ENCODE measurements around the gene DAPK1.

GRCh38 chr9:87640385-87640795, 142.7 kb downstream of the DAPK1 start:
- TF ChIP-seq CTCF (IDR thresholded peaks at IDR 0.05; ENCODE audit: low read length): no peak
- TF ChIP-seq EZH2 (IDR thresholded peaks at IDR 0.05; ENCODE audit: borderline replicate concordance, low read length): no peak

Measured in OCI-LY1 (cell line).